Measurements from ENCODE around the gene RGS9. TPM values are rescaled to one million over a fixed set of nuclear protein-coding genes. Genes with fewer than 3 reads are reported as not detected.
A peak's percentile ranks its signal among the peaks of the same experiment; 100 is the strongest.
"Not testable (repeated sequence)": the region's sequence is repeated elsewhere in the genome, so short reads cannot be mapped to it uniquely, and the experiment has no call there.

RGS9 gene
- total RNA-seq, 1 experiment from 2014 or later, result 3.2 TPM

DNA sequence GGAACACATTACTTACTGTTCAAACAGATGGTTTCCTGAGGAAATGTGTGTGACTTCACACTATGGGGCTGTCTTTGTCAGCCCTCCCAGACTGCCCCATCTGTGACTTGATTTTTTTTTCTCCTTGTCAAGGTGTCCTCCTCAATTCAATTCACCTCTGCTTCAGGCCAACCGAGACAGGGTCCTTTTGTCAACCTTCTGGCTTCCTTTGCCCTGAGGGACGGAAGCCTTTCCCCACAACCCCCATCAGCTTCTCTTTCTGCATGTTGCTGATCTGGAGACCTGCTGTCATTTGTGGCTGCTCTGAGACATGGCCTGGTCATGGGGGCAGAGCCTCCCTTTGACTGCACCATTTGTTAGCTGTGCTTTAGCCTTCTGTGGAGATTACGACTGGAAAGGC, 21.3 kb upstream of the RGS9 start:
- no peak for DNase-seq (ENCODE audit: low spot score)

DNA sequence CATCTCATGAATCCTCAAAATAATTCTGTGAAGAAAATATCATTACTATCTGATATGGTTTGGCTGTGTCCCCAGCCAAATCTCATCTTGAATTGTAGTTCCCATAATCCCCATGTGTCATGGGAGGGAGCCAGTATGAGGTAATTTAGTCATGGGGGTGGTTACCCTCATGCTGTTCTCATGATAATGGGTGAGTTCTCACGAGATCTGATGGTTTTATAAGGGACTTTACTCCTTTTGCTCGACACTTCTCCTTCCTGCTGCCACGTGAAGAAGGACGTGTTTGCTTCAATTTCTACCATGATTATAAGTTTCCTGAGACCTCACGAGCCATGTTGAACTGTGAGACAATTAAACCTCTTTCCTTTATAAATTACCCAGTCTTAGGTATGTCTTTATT, 20.7 kb upstream of the RGS9 start:
- DNase-seq (ENCODE audit: low spot score), result not testable (repeated sequence)

- no peak for DNase-seq (ENCODE audit: low spot score)
Observed at GRCh38 chr17:65117384-65118035, 19.7 kb upstream of the RGS9 start.

GRCh38 chr17:65121368-65121767, 15.8 kb upstream of the RGS9 start:
- DNase-seq (ENCODE audit: low spot score), result no peak

- no peak for DNase-seq (ENCODE audit: low spot score)
Observed at GRCh38 chr17:65121916-65122806, 15.0 kb upstream of the RGS9 start.

DNA sequence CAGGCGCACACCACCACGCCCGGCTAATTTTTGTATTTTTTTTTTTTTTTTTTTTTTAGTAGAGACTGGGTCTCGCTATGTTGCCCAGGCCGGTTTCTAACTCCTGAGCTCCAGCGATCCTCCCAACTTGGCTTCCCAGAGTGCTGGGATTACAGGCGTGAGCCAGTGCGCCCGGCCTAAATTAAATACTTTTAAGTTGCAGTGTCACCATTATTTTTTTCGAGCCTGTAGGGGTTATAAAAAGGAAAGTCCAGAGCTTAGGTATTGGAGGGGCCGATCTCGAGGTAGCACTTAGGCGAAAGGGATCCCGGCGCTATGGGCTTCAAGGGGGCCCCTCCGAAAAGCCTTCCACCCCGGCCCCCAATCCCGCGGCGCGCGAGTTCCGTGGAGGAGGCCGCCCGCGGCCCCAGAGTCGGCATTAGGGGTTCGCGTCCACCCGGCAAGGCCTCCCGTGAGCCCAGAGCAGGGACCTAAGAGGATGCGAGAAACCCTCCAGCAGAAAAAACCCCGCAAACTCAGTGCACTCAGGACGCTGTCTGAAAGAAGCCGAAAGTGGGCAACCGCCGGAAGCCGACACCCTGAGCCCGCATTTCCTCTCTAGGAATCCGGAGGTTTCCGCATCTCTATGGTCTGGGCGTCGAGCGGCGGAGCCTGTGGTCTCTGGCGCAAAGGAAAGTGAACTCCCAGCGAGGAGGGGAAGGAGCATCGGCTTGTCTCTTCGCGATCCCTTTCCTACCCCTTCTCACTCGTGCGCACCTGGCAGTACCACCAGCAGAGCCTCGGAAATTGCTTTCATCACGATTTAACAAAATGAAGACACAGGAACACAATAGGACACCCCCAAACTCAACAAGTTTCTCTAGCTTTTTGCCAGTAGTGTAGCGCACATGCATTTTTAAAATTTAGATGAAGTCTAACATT, 14.1 kb upstream of the RGS9 start:
- DNase-seq (ENCODE audit: low spot score), result peak; percentile 87

GRCh38 chr17:65123757-65124675, 13.2 kb upstream of the RGS9 start:
- DNase-seq (ENCODE audit: low spot score), result peak; percentile 52

GRCh38 chr17:65130832-65131231, 6.3 kb upstream of the RGS9 start:
- DNase-seq (ENCODE audit: low spot score), result no peak

DNA sequence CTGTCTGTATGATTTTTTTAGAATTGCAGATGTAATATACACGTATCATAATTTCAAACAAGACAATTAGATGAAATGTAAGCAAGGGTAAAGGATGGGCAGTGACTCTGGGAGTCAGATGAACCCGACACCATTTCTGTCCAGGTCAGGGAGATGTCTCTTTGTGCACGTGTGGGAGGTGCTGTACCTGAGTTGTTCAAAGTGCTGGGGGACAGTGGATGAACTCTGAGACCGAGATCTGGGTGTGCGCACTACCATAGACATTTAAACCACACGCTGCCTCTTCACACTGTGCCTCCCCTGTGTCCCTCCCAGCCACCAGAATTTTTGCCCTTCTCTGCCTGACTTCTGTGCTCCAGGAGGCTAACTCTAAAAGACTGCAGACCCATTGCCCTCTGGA, 5.9 kb upstream of the RGS9 start:
- DNase-seq (ENCODE audit: low spot score), result no peak

DNA sequence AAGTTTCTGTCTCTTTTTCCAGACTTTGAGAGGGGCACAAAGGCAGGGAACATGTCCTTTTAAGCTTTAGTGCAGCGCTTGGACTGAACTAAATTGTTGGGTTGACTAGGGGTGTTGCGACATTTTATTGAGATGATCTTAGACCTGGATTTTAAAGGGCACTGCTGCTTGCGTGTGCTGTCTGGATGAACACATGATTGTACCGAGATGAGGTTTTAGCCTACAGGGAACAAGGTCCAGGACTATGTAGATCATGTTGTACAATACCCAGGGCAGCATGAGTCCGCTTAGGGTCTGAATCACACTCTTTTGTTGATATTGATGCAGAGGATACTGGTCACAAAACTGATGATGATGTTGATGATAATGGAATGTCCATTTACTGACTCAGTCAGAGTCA, 5.2 kb upstream of the RGS9 start:
- peak; percentile 54 for DNase-seq (ENCODE audit: low spot score)

- DNase-seq (ENCODE audit: low spot score), result no peak
Observed at GRCh38 chr17:65134035-65134434, 3.1 kb upstream of the RGS9 start.

DNA sequence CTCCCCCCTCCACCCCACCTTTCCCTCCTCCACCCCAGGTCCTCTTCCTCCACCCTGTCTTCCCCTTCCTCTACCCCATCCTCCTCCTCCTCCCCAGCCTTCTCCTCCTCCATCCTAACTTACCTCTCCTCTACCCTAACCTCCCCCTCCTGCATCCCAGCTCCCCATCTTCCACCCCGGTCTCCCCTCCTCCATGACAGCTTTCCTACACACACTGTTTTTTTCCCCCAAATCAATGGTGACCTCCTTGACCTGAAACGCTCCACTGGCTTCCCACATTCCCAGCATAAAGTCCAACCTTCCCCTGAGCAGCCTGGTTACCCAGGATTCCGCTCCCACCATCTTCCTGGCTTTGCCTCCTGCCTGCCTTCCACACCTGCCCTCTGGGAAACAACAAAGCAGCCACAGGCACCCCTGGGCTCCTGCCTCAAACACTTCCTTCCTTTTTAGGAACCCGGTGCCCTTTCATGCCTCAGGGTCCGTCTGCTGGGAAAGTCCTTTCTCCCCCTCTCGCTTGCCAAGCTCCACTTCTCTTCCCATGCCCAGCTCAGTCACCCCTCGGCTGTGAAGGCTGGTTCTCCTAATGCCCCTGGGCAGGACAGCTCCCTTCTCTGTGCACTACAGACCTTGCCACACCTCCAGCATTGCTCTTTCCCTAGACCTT, 2.1 kb downstream of the RGS9 start:
- DNase-seq (ENCODE audit: low spot score), result no peak

DNA sequence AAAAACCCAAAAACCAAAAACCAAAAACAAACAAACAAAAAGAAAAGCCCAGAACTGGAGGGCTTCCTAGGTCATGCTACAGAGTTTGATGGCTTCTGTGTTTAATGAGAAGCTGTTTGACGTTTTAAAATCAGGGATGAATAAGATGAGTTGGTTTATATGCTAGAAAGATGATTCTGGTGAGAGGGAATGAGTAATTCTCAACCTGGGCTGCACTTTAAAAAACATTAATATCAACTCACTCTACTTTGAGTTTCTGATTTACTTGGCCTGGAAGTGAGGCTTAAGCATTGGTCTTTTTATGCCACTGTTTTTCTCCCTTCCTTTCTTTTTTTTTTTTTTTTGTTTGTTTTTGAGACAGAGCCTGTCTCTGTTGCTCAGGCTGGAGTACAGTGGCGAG, 5.1 kb downstream of the RGS9 start:
- DNase-seq (ENCODE audit: low spot score), result no peak

- DNase-seq (ENCODE audit: low spot score), result no peak
Observed at GRCh38 chr17:65143889-65144604, 6.9 kb downstream of the RGS9 start.

DNA sequence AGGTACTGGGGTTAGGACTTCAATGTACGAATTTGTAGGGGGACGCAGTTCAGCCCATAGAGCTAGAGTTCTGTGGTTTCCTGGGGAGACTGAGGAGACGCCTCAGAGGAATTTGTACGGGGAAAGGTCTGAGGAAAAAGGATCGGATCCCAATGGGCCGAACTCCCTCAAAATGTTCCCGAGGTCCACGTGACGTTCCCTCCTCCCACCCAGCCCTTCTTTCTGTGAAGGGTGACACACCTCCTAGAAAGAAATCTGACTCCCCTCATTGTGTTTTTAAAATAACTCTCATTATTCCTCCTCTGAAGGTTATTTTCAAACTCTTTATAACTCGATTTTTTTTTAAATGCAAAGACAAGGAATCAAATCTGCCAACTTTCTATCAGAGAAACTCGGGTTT, 8.6 kb downstream of the RGS9 start:
- no peak for DNase-seq (ENCODE audit: low spot score)

DNA sequence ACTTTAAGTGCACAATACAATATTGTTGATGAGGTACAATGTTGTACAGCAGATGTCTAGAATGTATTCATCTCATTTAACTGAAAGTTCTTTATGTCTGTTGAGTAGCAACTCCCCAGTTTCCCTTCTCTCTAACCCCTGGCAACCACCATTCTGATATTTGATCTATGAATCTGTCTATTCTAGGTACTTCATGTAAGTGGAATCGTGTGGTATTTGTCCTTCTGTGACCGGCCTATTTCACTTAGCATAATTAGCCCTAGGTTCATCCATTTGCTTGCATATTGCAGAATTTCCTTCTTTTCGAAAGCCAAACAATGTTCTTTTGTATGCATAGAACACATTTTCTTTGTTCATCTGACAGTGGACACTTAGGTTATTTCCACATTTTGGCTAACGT, 10.8 kb downstream of the RGS9 start:
- no peak for DNase-seq (ENCODE audit: low spot score)

DNA sequence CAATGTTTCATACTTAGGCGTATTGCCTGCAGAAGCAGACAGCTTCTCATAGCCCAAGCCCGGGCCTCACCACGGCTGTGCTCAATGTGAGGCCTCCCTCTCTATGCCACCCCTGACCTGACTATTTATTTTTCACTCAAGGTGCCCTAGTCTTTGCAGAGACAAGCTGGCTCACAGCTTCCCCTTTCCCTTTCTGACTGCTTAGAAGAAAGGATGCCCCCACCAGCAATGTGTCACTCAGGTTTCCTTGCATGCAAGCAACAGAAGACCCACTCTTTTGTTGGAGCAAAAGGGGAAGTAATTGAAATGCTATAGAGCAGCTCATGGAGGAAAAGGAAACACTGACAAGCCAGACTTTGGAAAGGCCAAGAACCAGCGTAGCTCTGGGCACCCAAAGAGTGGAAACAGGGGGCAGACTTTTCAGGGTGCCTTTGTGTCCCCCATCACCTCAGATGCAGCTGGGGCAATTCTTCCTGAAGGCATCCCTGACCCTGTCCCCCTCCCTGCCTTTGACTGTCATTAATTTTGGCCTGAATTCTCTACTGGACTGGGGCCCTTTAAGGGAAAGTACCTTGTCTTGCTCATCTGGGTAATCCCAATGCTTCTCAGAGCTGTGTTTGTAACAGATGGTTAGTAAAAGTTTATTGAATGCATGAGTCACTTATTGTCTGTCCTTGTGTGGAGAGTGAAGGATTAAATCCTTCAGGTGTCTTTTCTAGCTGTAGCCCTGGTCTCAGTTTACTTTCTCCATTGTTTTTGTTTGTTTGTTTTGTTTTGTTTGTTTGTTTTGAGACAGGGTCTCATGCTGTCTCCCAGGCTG, 17.8 kb downstream of the RGS9 start:
- DNase-seq (ENCODE audit: low spot score), result no peak

- DNase-seq (ENCODE audit: low spot score), result no peak
Observed at GRCh38 chr17:65155622-65156021, 18.5 kb downstream of the RGS9 start.
